Stimulated activated CD4-positive, alpha-beta T cell treated with anti-CD3 and anti-CD28 coated beads, Interleukin-12 subunit alpha, Interleukin-12 subunit beta, amount 100 ng/mL, for 48 hours (primary cell): ENCODE results near the gene ENO1.
"Not testable (repeated sequence)": the region's sequence is repeated elsewhere in the genome, so short reads cannot be mapped to it uniquely, and the experiment has no call there.

Experiments used
- DNase-seq, 3 donors: peaks; one replicate each; pipeline ENCODE4 v3.0.0-alpha.2; 2020; ENCODE audit warnings: low read depth in 2 of 3, low spot score in 1 of 3

ENO1 gene

DNA sequence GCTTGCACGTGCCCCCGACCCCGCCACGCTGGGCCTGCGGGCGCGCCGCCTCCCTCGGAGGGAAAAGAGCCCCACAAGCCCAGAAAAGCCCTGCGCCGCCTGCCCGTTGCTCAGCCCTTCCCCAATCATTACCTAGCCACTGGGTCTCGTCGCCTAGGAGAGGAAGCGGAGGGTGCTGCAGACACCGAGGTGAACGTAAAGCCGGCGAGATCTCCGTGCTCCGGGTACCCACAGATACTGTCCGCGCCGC lies at the start of gene ENO1:
ENO1 (minus strand) TSS at position 239 of the 250 bp plus-strand sequence. CDS start 3,778 bp downstream, outside the sequence.
- DNase-seq: no peak

DNA sequence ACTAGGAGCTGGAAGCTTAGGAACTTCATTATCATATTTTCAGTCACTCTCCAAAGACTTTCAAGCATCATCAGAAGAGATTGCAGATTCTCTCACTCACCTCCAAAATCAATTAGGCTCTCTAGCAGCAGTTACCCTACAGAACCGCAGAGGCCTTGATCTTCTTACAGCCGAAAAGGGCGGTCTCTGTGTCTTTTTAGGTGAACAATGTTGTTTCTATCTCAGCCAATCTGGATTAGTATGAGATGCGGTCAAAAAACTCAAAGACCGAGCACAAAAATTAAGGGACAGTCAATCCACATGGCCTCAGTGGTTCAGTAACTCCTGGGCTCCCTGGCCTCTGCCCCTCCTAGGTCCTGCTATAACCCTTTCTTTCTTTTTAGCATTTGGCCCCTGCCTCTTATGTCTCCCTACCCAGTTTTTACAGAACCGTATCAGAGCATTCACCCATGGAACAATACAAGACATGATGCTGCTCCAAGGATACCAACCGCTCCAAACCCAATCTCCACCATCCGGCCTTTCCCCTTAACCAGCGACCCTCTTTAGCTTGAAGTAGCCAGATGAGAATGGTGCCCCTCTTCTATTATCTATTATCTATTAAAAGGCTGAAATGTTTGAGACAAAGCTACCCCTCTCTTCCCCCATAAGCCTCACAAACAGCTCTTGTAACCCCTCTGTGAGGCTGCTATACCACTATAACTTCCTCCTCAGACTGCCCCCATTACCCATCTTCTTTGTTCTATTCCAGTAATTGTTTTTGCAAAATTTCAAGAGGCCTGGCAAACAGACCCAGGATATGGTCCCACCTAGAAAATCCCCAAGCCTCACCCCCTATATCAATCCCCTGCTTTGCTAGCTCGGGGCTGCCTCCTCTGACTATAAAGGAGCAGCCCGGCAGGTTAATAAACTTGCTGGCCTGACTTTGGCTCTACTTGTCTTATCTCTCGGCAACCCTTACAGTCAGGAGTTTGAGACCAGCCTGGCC lies 48.5 kb upstream of the ENO1 start:
- DNase-seq: no peak

DNA sequence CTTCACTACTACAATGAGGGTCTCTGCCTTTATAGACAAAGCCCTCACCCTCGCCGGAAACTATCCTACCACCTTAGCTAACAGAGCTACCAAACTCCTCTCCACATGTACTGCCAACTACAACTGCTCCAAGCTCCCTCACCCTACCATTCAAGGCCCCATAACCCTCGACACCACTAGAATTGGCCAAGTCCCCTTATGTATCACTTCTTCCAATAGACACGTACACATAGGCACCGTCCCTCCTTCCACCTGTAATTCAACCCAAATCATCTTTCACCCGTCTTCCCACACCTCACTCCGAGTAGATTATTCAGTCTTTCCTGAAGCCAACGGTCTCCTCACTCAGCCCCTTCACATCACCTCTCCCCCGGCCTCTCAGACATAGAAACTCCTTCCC lies 47.5 kb upstream of the ENO1 start:
- DNase-seq: no peak

DNA sequence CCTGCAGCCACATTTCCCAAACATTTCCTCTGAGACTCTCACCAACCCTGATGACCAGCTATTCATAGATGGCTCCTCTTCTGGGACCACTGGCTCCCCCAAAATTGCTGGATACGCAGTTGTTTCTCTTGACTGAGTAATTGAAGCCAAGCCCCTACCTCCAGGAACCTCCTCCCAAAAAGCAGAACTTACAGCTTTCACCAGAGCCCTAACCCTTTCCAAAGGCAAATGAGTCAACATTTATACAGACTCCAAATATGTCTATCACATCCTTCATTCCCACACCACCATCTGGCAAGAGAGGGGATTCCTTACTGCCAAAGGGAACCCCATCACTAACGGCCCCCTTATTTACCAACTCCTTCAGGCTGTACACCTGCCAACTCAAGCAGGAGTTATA lies 46.9 kb upstream of the ENO1 start:
- DNase-seq: no peak

DNA sequence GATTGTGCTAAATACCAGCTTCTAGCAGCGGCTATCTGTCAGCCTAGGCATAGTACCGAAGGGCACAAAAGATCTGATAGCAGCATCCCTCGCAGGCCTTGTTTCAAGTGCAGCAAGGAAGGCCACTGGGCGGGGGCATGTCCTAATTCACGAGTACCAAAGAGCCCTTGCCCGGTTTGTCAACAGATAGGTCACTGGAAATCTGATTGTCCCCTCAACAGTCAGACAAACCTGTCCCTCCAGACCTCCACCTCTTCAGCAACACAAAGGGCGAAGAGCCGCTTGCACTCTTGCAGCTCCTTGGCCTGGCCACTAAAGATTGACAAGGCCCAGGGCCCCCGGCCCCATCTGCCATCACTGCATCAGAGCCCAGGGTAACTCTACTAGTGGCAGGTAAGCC lies 44.5 kb upstream of the ENO1 start:
- DNase-seq: no peak

DNA sequence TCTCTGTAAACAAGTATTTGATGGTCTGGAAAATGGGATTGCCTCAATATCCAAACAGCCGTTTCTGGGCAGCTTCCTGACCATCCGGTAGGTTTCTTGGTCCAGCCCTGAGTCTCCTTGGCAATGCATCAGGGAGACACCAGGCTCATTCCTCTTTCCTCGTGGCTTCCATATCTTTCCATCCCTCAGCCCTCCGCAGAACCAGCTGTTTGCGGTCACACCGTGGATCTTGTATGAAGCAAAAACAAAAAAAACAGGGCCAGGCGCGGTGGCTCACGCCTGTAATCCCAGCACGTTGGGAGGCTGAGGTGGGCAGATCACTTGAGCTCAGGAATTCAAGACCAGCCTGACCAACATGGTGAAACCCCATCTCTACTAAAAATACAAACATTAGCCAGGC lies 39.0 kb upstream of the ENO1 start:
- not testable (repeated sequence) for DNase-seq

DNA sequence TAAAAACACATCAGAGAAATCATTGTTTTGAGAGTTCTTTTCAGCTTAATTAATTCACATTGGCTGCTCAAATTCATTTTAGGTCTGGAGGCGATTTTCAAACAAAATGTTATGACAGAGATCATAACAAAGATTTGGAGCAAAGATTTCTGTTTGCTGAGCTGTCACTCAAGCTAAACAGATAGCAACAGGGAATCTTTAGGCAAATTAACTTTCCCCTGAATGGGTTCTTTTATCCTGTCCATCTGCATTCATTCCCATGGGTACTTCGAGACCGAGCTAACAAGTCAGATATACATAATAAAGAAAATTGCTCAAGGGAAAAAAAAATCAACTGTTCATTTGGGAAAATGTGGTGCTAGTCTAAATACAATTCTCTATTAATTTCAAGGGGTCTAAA lies 37.0 kb upstream of the ENO1 start:
- no peak for DNase-seq

DNA sequence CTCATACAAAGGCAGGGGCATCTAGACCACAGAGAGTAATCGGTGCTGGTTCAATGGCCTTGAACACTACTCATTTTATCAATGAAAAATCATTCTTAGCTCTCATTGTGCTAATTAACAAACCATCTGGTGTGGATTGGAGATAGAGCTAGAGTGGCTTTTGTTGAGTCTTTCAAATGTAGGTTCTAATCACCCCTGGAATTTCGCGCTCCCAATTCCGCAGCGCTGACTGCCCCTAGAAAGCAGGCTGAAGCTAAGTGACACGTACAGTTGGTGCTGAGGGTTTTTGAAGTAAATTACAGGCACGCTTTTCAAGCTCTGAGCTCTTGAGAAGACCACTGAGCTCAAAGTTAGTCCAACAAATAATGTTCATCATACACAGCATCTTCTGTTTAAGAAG lies 36.0 kb upstream of the ENO1 start:
- DNase-seq: no peak

DNA sequence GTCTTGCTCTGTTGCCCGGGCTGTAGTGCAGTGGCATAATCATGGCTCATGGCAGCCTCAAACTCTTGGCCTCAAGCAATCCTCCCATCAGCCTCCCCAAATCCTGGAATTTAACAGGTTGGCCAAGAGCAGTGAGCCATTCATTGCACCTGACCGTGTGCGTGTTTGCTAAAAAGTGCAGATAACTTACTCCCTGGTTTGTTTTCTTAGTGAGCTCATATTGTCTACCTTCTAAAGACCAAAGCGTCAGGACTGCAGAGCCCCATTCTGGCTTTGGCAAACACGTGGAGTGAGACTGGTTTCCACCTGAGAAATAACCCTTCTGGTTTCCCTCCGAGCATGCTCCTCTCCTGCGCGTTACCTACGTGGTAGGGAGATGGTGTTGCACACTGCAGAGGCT lies 35.0 kb upstream of the ENO1 start:
- DNase-seq: no peak

DNA sequence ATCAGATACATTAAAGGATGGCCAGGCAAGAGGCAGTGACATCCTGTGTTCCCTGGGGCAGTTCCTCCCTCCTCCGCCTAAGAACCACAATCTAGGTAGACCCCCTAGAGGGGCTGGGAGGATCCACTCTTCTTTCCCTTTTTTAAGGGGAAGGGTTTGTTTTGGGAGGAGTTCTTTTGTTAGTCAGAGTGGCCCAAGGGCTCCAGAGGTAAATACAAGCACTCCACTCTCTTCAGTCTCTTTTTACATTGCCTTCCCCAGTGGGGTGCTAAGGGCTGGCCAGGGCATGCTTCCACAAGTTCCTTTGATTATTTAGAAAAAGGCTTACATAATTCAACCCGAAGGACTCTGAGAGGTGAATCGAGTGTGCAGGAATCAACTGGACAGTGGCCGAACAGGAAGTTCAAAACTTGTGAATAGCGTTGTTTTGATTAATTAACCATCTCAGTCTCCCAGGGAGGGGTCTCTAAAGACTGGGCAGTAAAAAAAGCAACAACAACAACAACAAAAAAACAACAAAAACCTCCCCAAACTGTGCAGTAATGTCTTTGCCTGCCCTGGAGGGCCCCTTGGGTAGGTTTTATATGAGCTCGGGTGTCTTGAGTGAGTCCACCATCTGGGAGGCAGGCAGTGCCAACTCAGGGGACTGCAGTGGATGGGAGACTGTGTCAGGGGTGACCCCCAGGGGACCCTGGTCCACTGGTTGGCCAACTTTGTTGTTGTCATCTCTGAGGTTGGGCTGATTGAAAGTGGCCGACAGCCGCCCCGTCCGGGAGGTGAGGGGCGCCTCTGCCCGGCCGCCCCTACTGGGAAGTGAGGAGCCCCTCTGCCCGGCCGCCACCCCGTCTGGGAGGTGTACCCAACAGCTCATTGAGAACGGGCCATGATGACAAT lies 33.2 kb upstream of the ENO1 start:
- no peak for DNase-seq

DNA sequence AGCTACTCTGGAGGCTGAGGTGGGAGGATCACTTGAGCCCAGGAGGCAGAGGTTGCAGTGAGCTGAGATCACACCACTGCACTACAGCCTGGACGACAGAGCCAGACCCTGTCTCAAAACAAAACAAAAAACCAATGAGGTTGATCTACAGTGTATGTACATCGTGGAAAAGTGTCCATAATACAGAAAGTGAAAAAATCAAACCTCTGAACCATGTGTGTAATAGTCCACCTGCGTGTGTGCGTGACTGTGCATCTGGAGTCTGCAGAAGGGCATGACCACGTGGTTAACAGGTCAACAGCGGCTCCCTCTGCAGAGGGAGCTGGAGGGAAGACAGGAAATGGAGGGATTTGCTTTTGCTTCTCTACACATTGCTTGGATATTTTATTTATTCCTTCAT lies 32.4 kb upstream of the ENO1 start:
- no peak for DNase-seq

DNA sequence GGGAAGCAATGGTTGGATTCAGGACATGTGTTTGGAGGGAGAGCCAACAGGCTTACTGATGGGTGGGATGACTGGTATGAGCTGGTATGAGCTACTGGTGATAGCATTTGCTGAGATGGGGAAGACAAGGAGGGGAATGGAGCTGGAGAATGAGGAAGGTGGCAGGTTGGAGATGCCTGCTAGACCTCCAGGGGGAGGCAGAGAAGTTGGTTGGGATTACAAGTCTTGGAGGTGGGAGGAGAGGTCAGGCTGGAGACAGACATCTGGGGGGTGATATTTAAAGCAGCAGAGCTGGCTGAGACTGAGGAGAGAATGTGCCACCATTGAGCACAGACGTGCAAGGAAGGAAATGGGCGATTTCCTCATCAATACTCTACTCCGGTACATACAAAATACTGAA lies 31.8 kb upstream of the ENO1 start:
- no peak for DNase-seq

DNA sequence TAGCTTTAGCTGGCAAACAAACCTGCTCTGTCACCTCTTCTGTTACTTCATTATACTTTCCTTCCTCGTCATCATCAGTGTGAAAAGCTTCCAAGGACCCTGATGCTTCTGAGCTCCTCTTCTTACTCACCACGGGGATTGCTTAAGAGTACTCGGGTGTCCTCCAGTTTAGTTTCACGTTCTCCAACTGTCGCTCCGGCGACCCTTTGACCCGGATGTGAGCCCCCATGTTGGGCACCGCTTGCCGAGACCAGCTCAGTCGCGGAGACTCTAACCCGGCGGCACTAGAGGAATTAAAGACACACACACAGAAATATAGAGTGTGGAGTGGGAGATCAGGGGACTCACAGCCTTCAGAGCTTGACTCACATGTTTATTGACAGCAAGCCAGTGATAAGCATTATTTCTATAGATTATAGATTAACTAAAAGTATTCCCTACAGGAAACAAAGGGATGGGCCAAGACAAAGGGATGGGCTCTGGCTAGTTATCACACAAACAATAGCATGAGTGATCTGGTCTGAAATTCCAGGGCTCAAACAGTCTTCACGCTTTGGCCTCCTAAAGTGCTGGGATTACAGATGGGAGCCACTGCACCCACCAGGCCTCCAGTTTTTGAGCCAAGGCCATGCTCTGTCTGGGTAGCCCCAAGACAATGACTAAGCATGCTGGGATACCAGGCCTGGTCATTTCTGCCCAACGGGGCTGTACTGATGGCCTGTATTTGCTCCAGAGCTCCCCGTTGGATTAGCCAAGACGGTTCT lies 30.1 kb upstream of the ENO1 start:
- no peak for DNase-seq

DNA sequence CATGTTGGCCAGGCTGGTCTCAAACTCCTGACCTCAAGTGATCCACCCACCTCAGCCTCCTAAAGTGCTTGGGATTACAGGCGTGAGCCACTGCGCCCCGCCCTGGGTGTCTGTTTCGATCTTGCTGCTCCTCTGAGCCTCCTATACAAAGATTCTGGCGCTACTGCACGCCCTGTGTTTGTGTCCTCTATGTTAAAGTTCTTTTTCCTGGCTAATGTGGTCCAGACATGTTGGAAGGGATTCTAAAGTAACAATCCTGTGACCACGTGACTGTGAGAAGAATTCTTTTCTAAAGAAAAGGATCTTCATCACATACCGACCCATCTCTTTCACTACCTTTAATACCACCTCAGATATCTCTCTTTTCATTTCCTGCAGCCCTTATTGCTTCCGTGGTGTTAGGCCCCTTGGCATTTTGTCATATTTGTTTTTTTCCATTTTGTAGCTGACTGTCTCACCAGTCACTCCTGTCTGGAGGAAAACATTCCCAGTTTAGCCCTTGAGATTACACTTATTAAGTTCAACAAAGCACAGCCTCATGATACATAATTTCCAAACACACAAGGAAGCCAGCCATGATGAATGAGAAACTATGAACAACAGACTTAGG lies 27.2 kb upstream of the ENO1 start:
- DNase-seq: no peak

DNA sequence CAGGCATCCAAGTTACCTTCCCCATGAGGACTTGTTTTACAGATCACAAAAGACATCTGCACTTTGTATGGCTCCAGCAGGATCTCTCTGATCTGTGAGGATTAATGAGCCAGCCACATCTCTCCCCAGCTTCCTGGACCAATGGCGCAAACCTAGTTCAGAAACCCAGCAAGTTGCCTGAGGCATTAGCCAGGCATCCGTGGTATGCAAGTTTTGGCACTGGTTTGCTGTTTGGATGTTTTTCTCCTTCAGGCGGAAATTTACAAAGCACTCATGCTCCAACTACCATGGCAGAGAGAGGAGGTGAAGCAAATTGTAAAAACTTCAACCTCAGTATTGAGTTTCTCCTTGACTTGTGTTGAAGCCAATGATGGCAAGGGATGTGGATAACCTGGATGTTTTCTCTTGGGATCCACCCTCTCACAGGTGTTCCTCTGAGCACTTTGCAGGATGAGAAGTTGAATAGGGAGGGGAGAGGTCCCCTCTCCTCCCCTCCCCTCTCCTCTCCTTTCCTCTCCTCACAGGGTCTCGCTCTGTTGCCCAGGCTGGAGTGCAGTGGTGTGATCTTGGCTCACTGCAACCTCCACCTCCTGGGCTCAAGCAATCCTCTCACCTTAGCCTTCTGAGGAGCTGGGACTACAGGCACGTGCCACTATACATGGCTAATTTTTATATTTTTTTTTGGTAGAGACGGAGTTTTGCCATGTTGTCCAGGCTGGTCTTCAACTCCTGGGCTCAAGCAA lies 25.6 kb upstream of the ENO1 start:
- DNase-seq: no peak

DNA sequence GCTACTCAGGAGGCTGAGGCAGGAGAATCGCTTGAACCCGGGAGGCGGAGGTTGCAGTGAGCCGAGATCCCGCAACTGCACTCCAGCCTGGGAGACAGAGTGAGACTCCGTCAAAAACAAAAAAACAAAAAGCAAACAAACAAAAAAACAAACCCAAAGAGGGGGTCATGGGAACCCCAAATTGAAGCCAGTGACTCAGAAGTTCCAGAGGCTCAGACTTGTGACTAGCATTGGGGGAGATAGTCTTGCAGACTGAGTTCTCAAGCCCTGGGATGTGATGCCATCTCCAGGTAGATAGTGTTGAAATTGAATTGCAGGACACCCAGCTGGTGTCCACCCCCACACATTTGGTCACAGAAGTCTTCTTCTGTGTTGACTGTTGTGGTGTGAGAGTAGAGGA lies 24.9 kb upstream of the ENO1 start:
- DNase-seq: no peak

DNA sequence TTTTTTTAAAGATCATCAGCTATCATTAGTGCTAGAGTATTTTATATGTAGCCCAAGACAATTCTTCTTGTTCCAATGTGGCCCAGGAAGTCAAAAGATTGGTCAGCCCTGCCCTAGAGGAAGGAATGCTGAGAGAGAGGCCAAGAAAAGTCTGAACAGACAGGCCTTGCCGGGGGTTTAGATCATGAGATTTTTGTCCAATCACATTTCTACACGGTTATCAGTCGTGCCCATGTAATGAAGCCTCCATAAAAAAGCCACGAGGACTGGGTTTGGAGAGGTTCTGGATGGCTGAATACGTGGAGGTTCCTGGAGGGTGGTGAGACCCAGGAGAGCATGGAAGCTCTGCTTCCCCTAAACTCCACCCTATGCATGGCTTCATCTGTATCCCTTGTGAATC lies 24.3 kb upstream of the ENO1 start:
- DNase-seq: no peak

DNA sequence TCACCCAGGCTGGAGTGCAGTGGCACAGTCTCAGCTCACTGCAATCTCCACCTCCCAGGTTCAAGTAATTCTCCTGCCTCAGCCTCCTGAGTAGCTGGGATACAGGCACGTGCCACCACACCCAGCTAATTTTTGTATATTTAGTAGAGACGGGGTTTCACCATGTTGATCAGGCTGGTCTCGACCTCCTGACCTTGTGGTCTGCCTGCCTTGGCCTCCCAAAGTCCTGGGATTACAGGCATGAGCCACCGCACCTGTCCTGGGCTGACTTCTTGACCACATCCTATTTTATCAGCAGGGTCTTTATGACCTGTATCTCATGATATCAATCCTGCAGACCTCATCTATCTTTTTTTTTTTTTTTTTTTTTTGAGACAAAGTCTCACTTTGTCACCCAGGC lies 22.2 kb upstream of the ENO1 start:
- not testable (repeated sequence) for DNase-seq

DNA sequence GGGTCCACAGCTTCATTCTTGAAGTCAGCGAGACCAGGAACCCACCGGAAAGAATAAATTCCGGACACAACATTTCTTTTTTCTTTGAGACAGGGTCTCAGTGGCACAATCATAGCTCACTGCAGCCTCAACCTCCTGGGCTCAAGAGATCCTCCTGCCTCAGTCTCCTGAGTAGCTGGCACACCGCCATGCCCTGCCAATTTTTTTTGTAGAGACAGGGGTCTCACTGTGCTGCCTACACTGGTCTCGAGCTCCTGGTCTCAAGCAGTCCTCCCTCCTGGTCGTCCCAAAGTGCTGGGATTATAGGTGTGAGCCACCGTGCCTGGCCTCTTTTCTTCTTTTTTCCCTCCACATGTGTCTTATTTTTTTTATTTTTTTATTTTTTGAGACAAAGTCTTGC lies 20.6 kb upstream of the ENO1 start:
- no peak for DNase-seq

DNA sequence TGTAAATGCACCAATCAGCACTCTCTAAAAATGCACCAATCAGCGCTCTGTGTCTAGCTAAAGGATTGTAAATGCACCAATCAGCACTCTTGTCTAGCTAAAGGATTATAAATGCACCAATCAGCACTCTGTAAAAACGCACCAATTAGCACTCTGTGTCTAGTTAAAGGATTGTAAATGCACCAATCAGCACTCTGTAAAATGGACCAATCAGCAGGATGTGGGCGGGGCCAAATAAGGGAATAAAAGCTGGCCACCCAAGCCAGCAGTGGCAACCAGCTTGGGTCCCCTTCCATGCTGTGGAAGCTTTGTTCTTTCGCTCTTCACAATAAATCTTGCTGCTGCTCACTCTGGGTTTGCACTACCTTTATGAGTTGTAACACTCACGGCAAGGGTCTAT lies 19.9 kb upstream of the ENO1 start:
- DNase-seq: not testable (repeated sequence)
